HG03025 (cell line): ENCODE results near the gene AOPEP.
A peak's percentile ranks its signal among the peaks of the same experiment; 100 is the strongest.

ENCODE experiments used
- ATAC-seq: cut with Tn5 transposase; IDR thresholded peaks from one replicate; pipeline ENCODE4 v1.9.1; 2021; ENCODE audit warnings: mild to moderate bottlenecking, moderate library complexity; ENCODE audit not compliant: unreplicated experiment, low FRiP score

The AOPEP gene, protein sequence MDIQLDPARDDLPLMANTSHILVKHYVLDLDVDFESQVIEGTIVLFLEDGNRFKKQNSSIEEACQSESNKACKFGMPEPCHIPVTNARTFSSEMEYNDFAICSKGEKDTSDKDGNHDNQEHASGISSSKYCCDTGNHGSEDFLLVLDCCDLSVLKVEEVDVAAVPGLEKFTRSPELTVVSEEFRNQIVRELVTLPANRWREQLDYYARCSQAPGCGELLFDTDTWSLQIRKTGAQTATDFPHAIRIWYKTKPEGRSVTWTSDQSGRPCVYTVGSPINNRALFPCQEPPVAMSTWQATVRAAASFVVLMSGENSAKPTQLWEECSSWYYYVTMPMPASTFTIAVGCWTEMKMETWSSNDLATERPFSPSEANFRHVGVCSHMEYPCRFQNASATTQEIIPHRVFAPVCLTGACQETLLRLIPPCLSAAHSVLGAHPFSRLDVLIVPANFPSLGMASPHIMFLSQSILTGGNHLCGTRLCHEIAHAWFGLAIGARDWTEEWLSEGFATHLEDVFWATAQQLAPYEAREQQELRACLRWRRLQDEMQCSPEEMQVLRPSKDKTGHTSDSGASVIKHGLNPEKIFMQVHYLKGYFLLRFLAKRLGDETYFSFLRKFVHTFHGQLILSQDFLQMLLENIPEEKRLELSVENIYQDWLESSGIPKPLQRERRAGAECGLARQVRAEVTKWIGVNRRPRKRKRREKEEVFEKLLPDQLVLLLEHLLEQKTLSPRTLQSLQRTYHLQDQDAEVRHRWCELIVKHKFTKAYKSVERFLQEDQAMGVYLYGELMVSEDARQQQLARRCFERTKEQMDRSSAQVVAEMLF

DNA sequence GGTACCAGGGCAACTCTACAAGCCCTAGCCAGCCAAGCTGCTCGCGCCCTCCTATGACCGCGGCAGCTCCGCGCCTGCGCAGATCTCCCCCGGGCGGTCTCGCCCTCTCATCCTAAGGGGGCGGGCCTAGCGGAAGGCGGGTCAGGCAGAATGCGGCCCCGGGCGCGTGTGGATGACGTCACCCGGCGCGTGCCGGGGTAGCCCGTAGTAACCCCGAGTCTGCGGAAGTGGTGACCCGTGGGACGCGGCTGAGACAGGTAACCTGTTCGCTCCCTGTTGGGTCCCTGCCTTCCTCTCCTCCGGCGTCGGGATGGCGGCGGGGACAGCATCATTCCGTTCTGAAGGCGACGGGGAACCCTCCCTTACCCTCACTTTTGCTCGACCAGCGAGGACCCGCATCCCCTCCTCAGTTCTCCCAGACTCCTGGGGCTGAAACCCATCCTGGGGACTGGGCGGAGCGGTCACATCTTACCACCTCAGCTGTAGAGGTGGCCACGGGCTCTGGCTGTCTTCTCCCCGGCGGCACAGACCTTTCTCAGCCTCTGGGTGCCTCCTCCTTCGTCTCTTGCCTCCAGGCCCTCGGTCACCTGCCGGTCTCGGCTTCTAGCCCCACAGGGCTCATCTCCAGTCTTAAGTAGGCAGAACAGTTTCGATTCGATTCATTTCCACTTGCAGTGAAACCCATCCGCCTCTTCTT is at the start of gene AOPEP:
AOPEP (plus strand) TSS at position 205 of the 697 bp plus-strand sequence. CDS start 33,085 bp downstream, outside the sequence.
- peak; percentile 95 for ATAC-seq

- no peak for ATAC-seq
Observed at GRCh38 chr9:94677929-94678328, 48.6 kb upstream of the AOPEP start.

GRCh38 chr9:94679587-94679986 is 46.9 kb upstream of the AOPEP start:
- no peak for ATAC-seq

DNA sequence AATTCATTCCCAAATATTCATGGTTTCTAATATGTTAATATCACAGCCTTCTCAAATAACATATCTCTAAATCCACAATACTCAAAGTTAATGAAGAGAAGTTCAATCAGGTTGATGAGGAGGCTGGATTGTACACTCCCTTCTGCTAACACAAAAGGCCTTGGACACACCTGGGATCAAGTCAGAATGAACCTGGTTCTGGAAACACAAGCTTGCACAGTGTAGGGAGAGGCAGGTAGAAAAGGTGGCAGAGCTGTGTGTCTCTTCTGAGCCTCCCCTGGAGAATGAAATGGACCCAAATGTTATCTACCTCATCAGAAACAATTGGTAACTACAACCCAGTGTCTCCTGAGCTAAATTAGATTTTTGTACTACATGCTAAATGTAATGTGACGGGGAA is 46.5 kb upstream of the AOPEP start:
- no peak for ATAC-seq

- ATAC-seq: no peak
Observed at GRCh38 chr9:94680621-94681020, 45.9 kb upstream of the AOPEP start.

GRCh38 chr9:94681508-94681907 is 45.0 kb upstream of the AOPEP start:
- no peak for ATAC-seq

GRCh38 chr9:94685359-94685758 is 41.1 kb upstream of the AOPEP start:
- no peak for ATAC-seq

DNA sequence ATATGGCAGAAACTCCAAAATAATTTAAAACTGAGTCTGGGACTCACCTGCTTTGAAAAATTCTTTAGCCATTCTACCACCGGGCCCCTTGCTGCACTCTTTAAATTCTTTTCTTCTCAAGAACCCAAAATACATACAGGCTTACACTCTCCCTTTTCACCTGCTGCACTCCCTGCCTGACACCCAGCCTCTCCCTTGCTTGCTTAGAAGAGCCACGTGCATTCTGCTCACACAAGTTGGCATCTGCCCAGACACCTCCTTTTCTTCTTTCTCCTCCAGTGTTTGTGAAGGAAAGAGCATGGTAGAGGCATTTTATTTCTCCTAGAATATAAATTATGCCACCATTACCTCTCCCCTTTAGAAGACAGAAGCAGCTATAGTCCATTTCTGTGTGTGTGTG is 39.0 kb upstream of the AOPEP start:
- no peak for ATAC-seq

DNA sequence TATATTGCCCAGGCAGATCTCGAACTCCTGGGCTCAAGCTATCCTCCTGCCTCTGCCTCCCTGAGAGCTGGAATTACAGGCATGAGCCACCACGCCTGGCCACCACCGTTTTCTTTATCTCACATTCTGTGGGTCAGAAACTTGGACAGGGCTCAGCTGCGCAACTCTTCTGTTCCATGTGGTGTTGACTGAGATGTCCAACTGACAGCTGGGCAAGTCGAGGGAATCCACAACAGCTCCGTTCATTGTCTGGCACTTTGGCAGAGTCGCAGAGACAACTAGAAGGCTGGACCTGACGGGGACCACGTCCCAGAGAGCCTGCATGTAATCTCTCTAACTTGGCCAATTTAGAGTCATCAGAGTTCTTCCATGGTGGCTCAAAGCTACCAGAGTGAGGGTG is 36.2 kb upstream of the AOPEP start:
- no peak for ATAC-seq

DNA sequence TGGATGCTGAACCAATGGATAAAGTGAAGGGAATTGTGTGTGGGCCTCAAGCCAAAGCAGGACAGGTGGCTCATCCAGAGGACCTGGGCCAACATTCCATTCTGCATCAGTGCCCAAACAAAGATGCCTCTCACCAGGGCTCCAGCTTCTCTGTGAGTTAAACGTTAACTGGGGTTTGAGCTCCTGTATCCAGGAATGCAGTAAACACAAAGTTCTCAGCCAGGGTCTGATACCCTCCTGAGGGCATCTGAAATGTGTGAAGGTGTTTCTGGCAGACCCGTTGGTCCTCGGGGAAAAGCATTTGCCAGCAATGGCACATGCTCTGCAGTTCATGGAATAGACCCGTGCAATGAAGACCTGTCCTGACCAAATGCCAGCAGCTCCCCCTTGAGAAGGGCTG is 33.9 kb upstream of the AOPEP start:
- ATAC-seq: no peak

- no peak for ATAC-seq
Observed at GRCh38 chr9:94693485-94694204, 32.9 kb upstream of the AOPEP start.

GRCh38 chr9:94696545-94696944 is 30.0 kb upstream of the AOPEP start:
- ATAC-seq: no peak

- no peak for ATAC-seq
Observed at GRCh38 chr9:94697972-94698581, 28.4 kb upstream of the AOPEP start.

- ATAC-seq: no peak
Observed at GRCh38 chr9:94699715-94700373, 26.7 kb upstream of the AOPEP start.

DNA sequence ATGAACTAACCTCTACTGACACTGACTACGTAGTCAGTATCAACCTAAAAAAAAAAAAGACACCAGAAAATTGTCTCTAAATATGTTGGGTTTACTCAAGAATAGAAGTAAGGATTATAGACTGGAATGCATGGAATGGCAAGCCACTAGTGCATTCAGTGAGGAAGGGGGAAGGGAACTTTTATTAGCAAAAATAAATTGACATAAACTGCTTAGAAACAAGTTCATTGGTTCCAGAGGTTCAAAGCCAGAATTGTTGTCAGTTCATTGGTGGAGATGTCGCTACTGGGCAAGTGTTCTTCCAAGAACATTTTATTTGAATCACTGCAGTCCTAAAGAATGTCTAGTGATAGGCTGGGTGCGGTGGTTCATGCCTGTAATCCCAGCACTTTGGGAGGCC is 26.1 kb upstream of the AOPEP start:
- ATAC-seq: no peak

DNA sequence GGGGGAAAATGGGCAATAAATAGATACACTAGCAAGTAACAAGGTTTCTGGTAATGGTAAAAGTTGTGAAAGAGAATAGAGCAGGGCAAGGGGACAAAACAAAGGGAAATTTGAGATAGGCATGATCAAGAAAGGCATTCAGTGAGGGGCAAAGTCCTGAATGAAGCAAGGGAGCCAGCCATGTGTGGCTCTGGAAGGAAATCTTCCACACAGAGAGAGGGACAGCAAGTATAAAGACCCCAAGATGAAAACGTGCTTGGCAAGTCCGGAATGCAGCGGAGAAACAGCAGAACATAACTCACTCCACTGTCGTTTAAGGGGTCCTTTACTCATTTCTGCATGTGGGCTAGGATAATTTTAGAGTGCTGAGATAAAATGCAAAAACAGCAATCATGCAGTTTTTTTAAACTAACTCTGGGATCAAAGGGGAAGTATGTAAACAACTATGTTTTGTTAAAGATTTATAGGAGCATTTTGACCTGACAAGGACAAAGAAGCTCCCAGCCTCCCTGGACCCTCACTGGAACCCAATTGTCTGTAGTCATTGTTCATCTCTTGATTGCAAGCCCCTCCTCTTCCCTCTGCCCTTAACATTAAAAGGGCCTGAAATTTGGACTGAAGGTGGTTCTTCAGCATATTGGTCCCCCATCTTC is 22.9 kb upstream of the AOPEP start:
- no peak for ATAC-seq

DNA sequence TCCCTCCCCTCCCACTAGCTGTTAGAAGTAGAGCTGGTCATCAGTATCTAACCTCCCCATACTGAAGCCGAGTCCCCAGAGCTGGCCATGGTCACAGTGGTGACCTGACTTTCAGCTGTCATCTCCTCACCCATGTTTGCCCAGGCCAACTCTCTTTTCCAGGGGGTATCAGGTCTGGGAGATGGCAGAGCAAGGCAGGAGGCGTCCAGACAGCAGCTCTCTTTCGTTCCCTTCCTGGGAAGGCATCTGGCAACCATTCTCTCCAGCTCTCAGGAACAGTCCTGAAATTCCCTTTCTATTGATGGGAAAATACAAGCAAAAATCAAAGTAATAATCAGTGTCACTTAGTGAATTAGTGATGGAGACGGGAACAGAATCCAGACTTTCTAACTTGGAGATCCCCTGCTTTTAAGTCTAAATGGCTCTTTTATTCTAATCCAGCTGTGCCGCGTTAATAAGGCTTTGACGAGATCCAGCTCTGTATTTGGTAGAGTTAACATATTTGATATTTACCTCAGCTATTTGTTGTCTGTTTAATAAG is 21.3 kb upstream of the AOPEP start:
- ATAC-seq: no peak

DNA sequence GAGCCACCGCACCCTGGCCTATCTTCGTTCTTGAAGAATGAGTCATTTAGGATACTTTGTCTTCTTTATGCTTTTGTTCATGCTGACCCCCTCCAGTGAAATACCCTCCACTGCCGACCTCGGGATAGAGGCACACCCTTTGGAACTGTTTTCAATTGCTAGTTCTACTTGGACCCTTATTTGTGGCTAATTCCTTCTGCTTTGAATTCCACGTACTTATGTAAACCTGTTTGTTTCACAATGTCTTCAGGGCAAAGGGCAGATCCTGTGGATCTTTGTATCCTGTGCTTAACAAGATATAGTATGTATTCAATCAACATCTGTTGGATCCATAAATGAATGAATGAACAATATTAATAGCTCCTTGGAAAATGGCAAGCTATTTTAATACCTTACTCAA is 19.6 kb upstream of the AOPEP start:
- no peak for ATAC-seq
